Measurements from ENCODE around the gene CAMSAP1.

The CAMSAP1 gene

DNA sequence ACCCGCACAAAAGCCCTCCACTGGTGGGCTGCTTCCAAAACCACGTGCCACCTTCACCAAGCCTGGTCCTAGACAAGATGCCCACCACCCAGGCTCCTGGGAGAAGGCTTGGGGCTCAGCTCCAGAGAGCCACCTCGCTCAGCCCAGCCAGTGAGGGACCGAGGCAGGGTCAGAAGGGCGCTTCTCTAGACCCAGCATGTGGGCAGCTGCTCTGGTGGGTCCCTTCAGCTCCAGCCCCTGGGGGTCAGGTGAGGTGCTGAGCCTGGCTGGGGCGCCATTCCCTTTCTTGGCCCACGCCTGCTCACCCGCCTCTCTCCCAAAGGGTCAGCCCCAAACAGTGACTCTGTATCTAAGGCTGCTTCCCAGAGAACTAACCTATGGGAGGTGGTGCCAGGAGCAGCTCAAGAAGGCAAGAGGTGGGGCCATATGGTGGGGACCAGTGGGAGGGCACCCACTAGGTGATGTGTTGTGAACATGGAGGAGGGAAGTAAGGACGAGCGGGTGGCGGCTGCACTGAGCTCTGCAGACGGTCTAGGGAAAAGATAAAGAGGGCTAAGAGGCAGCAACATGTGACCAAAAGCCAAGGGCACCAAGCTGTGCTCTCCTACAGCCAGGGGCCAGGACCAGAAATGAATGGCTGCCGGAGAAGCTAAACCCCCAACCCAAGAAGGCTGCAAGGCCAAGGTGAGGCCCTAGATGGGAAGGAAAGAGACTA lies 79.3 kb downstream of the CAMSAP1 start:
- no peak for DNase-seq

DNA sequence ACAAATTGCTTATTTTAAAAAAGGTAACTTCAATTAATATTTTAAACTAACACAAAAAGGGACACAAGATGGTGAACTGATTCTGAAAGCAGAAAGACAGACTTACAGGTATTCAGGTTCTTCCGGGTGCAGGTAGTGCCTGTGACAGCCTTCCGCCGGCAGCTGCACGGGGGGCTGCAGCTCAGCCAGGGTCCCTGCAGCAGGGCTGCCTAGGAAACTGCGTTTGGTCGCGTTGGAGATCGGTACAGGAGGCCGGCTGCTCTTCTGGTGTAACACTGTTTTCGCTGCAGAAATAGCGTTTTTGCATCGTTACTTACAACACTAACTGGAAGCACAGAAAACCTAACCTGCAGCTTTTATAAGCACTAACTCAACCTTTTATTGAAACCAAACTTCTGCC lies 80.0 kb downstream of the CAMSAP1 start:
- no peak for DNase-seq

DNA sequence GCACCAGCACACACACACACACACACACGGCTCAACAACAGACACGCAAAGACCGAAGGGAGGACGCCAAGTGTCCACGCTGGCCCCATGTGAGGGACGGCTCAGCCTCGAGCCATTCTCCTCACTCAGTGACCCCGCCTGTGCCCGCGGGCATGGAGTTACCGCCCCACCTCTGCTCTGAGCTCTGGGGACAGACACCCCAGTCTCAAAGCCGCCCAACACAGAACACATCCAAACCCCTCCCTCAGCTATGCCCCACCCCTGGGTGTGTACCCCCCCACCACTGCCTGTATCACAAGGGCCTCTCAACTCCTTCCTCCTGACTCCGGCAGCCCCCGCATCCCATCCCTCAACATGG lies 81.2 kb downstream of the CAMSAP1 start:
- DNase-seq, result no peak

DNA sequence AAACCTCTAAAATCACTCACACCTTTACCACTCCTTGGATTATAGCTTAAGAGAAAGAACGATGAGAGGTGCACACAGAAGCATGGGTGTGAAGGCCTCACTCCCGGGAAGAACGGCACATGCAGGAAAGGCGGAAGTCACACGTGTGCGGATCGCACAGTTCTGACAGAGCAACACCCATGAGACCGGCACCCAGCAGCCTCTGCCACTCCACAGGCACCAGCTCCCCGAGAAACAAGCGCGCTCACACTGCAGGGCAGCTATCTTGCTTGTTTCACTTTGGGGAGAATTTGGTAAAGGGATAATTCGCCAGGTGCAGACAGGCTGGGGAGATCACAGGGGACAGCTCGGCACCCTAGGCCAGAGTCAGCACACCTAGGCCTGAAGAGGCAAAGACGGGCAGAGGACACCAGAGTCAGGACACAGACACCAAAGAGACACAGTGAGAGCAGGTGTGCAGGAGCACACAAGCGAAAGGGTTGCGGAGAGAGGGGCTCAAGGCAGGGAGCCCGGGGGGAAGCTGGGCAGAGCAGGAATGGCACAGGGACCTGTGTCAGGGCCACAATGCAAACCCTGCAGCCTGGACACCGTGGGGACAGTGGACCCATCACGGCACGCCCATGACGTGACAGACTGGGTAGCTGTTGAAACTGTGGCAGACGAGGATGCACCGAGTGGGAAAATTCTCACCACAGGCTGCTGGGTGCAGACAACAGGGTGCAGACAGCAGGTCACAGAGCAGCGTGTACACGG lies 81.7 kb downstream of the CAMSAP1 start:
- no peak for DNase-seq

DNA sequence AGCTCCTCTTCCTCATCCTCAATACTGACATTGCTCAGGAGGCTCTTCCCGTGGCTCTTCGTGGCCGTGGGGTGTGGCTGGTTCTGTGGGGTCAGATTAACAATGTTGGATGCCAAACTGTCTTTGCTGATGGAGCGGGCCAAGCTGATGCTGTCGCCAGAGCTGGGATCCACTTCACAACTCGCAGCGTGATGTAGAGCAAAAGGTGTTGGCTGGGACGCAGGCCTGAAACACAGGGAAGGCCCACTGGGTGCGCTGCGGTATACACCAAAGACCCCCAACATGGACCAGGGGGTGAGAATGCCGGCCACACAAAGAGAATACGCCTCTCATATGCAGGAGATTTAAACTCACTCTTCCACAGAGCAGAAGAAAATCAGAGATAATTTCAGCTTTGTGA lies 84.3 kb downstream of the CAMSAP1 start:
- no peak for DNase-seq

DNA sequence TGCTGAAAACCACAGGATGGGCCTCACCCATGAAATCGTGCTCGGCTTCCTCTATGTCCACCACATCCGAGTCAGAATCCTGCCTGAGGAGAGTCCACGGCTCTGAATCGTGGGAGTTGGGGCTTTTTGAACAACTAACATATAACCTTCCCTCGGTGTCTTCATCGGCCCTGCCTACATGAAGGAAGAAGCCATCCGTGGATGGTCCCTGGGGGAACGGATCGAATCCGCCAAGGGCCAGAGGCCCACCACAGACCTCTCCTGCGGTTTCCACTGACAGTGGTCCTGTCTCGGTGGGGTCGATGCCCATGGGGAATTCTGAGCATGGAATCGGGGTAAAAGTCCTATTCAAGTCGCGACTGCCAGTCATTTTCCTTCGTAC lies 85.0 kb downstream of the CAMSAP1 start:
- no peak for DNase-seq

DNA sequence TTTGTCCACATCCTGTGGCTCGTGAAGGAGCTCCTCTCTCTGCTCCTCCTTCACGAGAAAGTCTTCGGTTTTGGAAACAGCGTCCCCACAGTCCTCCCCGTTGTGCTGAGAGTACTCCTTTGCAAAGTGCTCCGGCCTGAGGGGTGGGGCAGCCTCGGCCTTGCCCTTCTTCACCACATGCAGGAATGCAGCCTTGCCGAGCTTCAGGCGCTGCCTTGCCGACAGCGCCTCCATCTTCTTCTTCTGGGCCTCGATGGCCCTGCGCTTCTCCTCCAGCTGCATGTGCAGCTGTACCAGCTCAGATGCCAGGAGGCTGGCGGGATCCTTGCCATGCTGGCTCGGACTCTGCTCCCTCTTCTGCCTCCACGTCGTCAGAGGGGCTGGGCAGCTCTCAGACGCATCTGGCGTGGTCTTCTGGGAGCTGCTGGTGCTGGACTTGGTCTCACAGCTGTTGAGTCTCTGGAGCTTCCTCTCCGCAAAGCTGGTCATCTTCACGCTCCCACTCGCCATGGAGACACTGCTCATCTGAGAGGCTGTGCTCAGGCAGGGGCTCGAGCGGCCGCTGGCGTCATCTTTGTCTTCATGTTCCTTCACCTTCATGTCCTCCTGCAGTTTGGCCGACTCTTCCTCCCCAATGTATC lies 85.5 kb downstream of the CAMSAP1 start:
- no peak for DNase-seq

DNA sequence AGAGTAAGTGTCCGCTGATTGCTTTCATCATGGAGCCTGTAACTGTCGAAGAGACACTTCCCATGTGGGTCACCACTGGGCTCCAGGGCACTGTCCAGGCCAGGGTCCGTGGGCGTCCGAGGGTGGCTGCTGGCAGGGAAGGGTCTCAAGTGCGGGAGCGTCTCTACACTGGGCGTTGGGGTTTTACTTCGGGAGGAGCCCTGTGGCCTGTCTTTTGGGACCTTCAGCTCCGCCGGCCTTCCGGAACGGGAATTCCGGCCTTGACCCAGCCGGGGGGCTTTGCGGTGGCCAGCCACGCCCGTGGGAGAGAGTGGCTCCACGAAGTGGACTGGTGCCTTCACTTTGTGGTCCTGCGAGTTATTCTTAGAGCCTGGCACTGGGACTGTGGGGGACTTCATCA lies 86.2 kb downstream of the CAMSAP1 start:
- DNase-seq, result no peak

DNA sequence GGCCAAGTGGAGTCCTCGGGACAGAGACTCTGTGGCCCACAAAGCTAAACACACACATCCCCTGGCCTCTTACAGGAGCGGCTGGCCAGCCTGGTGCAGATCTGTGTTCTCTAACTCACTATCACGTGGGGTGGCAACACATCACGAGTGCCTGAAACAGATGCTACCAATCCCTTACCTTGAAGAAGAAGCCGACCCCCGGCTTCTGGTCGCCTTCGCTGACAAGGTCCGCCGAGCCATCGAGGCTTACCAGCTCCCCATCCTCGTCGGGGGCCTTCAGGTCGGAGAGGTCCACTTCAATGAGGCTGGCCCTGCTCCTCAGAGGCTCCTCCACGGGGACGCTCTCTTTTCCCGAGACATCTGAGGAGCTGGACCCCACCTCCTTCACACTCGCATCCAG lies 86.7 kb downstream of the CAMSAP1 start:
- no peak for DNase-seq

DNA sequence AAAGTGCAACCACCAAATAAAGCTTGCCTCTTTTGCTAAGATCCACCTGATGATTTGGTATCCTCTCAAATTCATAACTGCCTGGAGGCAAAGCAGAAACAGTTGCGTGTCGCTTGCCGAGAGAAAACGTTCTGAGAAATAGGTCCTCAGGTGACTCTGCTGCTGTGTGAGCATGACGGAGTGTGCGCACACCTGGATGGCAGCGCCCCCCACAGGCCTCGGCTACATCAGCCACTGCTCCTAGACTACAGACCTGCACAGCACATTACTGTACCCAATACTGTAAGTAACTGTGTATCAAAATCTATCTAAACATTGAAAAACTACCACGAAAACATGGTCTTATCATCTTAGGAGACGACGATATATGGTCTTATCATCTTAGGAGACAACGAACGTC lies 87.4 kb downstream of the CAMSAP1 start:
- DNase-seq, result no peak

DNA sequence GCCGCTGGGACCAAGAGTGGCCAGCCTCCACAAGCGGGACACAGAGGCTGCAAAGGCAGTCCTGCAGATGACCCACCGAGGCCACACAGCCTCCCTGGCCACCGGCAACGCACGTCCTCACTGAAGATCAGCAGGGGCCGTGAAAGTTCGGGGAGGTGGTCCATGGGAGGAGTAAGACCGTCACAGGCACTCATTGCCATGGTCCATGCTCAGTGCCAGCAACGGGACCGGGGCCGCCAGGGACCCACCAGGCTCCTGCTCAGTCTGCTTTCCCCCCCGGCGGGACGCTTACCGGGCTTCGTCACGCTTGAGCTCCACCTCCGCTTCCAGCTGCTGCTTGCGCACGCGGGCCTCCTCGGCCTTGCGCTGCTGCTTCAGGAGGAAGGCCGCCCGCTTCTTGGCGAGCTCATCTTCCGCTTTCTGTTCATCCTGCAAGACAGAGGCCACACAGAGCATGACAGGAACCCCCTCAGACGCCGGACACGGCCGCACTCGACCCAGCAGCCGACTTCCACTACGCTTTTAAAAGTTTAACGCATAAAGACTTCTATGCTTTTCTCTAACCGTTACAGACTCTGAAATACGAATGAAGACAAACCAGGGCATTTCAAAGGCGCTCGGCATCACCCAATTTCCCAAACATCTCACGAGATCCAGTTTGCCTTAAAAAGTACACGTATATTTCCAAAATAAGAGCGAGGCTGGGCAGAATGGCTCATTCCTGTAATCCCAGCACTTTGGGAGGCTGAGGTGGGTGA lies 88.4 kb downstream of the CAMSAP1 start:
- DNase-seq, result no peak

DNA sequence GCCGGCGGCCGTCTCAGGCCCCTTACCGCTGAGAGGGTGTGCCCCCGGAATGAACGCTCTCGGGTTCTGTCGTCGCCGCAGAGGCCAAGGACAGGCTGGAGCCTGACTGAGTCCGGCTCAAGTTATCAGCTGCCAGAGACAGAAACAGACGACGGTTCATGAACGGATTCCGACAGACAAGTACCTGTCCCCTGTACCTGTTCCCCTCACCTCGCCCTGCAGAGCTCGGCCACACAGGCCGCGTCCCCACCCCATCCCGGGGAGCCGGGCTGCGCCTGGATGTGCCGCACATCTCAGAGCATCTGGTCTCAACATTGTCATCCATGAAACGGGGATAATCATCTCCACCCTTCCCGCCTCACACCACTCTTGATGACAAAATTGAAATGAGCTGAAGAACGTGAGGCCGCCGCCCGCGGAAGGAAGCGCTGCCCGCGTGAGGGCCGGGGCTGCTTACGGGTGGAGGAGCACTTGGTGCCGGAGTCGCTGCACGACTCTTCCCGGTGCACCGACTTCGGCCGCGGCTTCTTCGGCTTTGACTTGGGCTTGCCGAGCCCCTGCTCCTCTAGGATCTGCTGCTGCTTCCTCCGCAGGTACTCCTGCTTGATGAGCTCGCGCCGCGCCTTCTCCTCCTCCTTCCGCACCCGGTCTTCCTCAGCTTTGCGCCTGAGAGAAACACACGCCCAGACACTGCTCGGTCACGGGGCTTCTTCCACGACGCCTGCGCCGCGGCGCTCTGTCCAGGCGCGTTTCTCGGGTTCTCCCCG lies 89.2 kb downstream of the CAMSAP1 start:
- DNase-seq, result no peak

DNA sequence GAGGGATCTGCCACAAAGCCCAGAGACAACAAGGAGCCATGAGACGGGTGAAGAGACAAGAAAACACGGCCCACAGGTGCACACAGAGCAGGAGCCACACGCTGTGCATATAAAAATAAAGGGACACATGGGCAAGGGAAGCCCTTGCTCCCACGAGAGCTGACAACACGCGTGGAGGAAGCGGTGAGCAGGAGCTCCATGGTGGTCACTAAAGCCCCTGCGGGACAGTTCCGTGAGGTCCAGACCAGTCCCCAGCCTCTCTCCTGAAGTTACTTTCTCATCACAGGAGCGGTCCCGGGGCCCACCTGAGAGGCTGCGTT lies 90.7 kb downstream of the CAMSAP1 start:
- DNase-seq, result no peak

DNA sequence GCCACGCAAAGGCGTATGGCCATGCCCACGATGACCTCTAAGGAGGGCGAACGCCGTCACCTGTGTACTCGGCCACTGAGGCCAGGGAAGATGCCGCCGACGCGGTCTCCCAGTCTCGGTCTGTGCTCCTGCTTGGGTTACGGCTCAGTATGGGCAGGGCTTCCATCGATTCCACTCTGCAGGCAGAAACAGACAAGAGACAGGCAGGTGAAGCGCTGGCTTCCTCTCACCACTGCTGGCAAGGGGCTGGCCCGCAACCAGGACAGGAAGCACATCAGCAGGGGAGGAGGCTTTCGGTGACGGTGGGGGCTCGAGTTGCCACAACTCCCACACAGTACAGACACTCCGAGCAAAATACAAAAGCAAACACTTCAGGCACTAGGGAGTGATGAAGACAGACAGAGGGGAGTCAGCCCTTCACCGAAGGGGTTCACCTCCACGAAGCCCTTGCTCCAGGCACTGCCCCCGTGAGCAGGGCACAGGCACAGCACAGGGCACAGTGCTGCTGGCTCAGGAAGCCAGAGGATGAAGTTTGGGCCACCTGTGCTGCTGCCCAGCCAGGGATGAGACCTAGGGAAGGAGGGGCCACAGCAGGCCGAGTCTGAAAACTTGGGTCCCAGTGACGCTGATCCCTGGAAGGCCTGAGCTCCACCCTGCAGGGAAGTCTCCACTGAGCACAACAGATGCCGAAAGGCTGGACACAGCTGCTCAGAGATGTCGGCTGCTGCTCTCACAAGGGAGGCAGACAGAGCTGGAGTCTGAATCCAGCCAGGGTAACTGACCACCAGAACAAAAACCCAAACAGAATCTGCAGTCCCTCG lies 91.3 kb downstream of the CAMSAP1 start:
- DNase-seq, result no peak

DNA sequence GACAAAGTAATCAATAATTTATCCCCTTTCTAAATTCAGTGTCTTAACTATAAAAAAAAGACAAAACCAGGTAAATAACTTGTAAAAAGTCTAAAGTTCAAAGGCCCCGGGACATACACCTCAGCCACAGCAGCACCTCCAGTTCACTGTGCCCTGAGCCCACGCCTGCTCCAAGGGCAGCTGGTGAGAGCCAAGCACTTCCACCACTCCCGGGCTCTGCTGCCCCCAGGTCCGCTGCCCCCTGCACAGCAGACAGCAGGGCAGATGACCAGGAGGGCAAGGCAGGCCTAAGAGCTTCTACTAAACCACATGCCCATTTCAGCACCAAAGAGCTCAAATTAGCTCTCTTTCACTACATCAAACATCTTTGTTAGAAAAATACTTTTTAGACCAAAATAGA lies 91.9 kb downstream of the CAMSAP1 start:
- DNase-seq, result no peak

DNA sequence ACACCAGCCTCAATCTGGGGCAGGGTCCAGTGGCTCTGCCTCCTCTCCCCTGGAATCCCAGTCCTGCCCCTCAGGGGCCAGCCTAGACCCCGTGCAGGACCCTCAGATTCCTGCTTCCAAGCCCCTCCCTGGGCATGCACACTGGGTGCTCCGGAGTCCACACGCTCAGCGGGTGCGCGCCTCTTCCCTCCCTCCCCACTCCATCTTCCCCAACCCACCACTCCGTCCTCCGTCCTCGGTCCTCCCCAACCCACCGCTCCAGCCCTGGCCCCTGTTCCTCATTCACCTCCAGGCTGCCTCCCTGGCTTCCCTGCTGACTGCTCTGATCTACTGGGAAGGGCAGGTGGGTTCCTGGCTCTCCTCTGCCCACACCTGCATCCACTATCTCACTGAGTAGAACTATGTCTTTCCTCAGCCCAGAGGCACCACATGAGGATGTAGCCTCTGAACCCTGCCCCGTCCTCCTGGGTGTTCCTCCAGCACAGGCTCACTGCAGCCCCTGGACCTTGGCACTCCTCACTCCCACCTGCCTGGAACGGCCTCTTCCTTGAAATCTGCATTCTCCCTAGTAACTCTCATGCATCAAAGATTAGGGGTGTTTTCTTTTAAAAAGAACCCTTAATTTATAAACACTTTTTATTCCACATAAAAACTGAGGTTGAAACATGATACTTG lies 92.8 kb downstream of the CAMSAP1 start:
- no peak for DNase-seq

DNA sequence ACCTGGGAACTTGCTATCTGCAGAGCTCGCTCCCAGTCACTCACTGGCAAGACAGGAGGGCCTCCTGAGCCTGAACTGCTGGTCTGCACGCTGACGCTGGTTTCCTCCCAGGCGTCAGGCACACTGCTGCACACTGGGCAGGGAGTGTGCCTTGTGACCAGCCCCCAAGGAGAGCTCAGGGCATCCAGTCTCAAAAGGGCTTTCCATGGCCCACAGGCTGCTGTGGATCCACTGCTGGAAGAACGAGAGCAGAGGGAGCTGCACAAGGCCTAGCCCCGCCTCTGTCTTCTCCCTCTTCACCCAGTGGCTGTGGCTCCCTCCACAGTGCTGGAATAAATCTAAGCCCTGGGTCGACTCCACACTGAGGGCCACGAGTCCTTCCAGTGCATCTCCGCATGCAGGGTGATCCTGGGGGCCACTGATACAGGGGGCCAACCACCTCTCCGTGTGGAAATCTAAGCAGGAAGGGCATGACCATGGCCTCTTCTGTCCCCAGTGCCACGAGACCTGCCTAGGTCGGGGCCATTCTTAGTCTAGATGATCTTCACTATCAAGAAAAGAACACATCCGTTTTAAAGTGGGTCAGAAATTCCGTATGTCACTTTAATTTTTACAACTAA lies 93.6 kb downstream of the CAMSAP1 start:
- no peak for DNase-seq

DNA sequence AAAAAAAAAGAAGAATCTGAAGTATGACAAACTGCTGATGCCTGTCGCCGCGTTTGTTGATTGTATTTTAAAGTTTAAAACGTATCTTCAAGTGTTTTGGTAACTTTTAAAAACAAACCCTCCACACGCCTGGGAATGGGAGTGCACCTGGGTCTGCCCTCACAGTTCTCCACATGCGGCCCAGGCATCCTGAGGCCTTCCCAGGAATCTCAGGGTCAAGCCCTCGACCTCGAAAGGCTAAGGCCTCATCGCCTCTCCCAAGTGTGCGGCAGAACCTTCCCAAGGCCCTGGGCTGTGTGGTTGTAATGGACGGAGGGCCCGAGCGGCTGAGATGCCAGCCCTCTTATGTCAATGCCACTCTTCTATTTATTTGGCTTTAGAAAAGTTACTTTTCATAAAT lies 94.4 kb downstream of the CAMSAP1 start:
- DNase-seq, result no peak

DNA sequence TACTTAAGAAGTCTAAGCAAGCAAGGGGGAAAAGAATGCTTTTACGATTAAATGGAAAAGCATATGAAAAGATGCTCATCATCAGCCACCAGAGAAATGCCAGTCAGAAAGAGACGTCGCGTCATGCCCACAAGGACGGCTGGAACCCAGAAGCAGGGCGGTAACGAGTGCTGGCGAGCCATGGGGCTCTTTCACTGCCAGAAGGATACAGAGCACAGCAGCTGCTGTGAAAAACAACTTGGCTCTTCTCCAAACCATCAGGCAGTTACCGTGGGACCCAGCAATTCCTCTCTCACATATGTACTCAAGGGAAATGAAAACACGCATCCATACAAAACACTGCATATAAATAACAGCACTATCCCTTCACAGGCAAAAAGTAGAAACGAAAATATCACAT lies 95.5 kb downstream of the CAMSAP1 start:
- DNase-seq, result no peak

DNA sequence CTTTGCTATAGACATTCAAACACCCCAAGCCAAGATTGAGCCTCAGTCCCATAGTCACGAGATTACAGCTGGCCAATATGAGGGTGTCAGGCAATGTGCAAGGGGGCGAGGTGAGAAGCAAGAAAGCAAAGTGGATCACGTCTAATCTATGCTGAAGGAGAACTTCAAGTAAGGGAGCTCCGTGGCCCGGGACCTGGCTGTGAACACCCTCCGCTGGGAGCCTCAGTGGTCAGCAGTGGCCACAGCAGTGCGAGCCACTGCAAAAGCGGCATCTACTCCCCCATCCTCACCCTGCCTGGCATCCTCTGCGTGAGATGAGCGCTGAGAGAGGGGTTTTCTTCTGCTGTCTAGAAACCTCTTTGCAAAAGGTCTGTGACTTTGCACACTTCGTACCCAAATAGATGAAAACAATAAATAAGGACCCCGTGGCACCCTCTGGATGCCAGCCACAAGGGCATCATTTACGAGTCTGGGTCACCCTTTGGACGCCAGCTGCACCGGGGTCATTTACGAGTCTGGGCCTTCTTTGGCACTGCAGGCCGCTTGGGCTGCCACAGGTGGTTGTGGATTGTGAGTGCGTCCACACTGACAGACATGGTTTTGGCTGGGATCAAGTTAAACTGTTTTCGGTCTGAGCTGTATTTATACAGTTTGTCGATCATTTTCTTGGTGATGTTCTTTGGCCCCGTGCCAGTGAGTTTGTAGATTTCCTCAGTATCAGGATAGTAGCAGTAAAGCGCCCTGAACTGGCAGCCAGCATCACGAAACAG lies 96.4 kb downstream of the CAMSAP1 start:
- DNase-seq, result no peak

Data from CD4-positive, alpha-beta T cell treated with Interleukin-4 for 1 hour (primary cell).